ENCODE measurements around the gene NRG2.

The NRG2 gene

GRCh38 chr5:140075371-140075770 is 32.3 kb upstream of the NRG2 start:
- Histone ChIP-seq H3K79me2 (ENCODE audit: control insufficient read depth, low read length) (no peaks in the 10 kb centered on the region), H3K4me2 (ENCODE audit: low read length) (no peak overlapping the region), H3K4me3 (ENCODE audit: low read length) (no peak overlapping the region), H3K9me2 (replicated peaks; ENCODE audit: control insufficient read depth, low read length) (no peaks in the 10 kb centered on the region), H3K36me3 (ENCODE audit: control insufficient read depth, low read length) (no peaks in the 10 kb centered on the region), H4K20me1 (ENCODE audit: control insufficient read depth, insufficient read depth, low read depth, low read length) (no peaks in the 10 kb centered on the region), H3F3A (ENCODE audit: control insufficient read depth, insufficient read depth) (no peaks in the 10 kb centered on the region), H3K27me3 (ENCODE audit: control insufficient read depth, low read length) (peaks cover 19% of the 10 kb centered on the region), H3K27ac (ENCODE audit: low read depth, low read length) (no peak overlapping the region), H3K9me3 (ENCODE audit: control insufficient read depth, insufficient read depth, low read length) (no peaks in the 10 kb centered on the region), H3K4me1 (ENCODE audit: control insufficient read depth, low read length) (no peaks in the 10 kb centered on the region)
- no peak for TF ChIP-seq EZH2phosphoT487 (IDR thresholded peaks at IDR 0.05; ENCODE audit: borderline replicate concordance, low read length)
- no peak for TF ChIP-seq CTCF (IDR thresholded peaks at IDR 0.05; ENCODE audit: low read depth, low read length, poor library complexity, severe bottlenecking)

GRCh38 chr5:140073296-140073695 is 30.2 kb upstream of the NRG2 start:
- Histone ChIP-seq H3K27me3 (ENCODE audit: control insufficient read depth, low read length) (peaks cover 26% of the 10 kb centered on the region), H3K4me2 (ENCODE audit: low read length) (no peak overlapping the region)
- TF ChIP-seq CTCF (IDR thresholded peaks at IDR 0.05; ENCODE audit: low read depth, low read length, poor library complexity, severe bottlenecking) (peak; percentile 52), EZH2phosphoT487 (IDR thresholded peaks at IDR 0.05; ENCODE audit: borderline replicate concordance, low read length) (no peak)

GRCh38 chr5:140072812-140073211 is 29.7 kb upstream of the NRG2 start:
- no peaks in the 10 kb centered on the region for H3K9me2 ChIP-seq (replicated peaks; ENCODE audit: control insufficient read depth, low read length)
- no peak overlapping the region for H3K4me2 ChIP-seq (ENCODE audit: low read length)

More at GRCh38 chr5:140073296-140073695, 30.2 kb upstream of the NRG2 start:
- H3F3A ChIP-seq (ENCODE audit: control insufficient read depth, insufficient read depth), result no peaks in the 10 kb centered on the region
- no peak overlapping the region for H3K4me3 ChIP-seq (ENCODE audit: low read length)
- H3K27ac ChIP-seq (ENCODE audit: low read depth, low read length), result no peak overlapping the region
- H4K20me1 ChIP-seq (ENCODE audit: control insufficient read depth, insufficient read depth, low read depth, low read length), result no peaks in the 10 kb centered on the region
- no peaks in the 10 kb centered on the region for H3K36me3 ChIP-seq (ENCODE audit: control insufficient read depth, low read length)
- H3K4me1 ChIP-seq (ENCODE audit: control insufficient read depth, low read length), result no peaks in the 10 kb centered on the region
- no peaks in the 10 kb centered on the region for H3K9me2 ChIP-seq (replicated peaks; ENCODE audit: control insufficient read depth, low read length)
- H3K9me3 ChIP-seq (ENCODE audit: control insufficient read depth, insufficient read depth, low read length), result no peaks in the 10 kb centered on the region
- H3K79me2 ChIP-seq (ENCODE audit: control insufficient read depth, low read length), result no peaks in the 10 kb centered on the region

More at GRCh38 chr5:140072812-140073211, 29.7 kb upstream of the NRG2 start:
- Histone ChIP-seq H3K4me3 (ENCODE audit: low read length) (no peak overlapping the region), H3K36me3 (ENCODE audit: control insufficient read depth, low read length) (no peaks in the 10 kb centered on the region), H3K27me3 (ENCODE audit: control insufficient read depth, low read length) (peaks cover 31% of the 10 kb centered on the region), H3K79me2 (ENCODE audit: control insufficient read depth, low read length) (no peaks in the 10 kb centered on the region), H3F3A (ENCODE audit: control insufficient read depth, insufficient read depth) (no peaks in the 10 kb centered on the region), H3K4me1 (ENCODE audit: control insufficient read depth, low read length) (no peaks in the 10 kb centered on the region), H4K20me1 (ENCODE audit: control insufficient read depth, insufficient read depth, low read depth, low read length) (no peaks in the 10 kb centered on the region), H3K9me3 (ENCODE audit: control insufficient read depth, insufficient read depth, low read length) (no peaks in the 10 kb centered on the region), H3K27ac (ENCODE audit: low read depth, low read length) (no peak overlapping the region)
- TF ChIP-seq EZH2phosphoT487 (IDR thresholded peaks at IDR 0.05; ENCODE audit: borderline replicate concordance, low read length), result no peak
- TF ChIP-seq CTCF (IDR thresholded peaks at IDR 0.05; ENCODE audit: low read depth, low read length, poor library complexity, severe bottlenecking), result no peak
